Trophoblast cell (in vitro differentiated cells and primary cell): ENCODE measurements around the gene MAP1LC3B2.

Source experiments
- DNase-seq, 2 donors: peaks; one replicate each; pipeline ENCODE4 v3.0.0-alpha.2; 2016
- H2AFZ ChIP-seq: 2 replicates; pipeline ENCODE4 v1.6.1; 2013; ENCODE audit warnings: low read length, moderate library complexity, mild to moderate bottlenecking; ENCODE audit not compliant: insufficient read depth, poor library complexity
- H2AK5ac ChIP-seq: 2 replicates; pipeline ENCODE4 v1.6.1; 2013; ENCODE audit warnings: mild to moderate bottlenecking, low read length
- H2BK120ac ChIP-seq: 2 replicates; pipeline ENCODE4 v1.6.1; 2013; ENCODE audit warnings: low read length, mild to moderate bottlenecking, moderate library complexity; ENCODE audit not compliant: insufficient read depth, poor library complexity
- H2BK12ac ChIP-seq: 2 replicates; pipeline ENCODE4 v1.6.1; 2013; ENCODE audit warnings: mild to moderate bottlenecking, low read length, moderate library complexity
- H2BK5ac ChIP-seq: 2 replicates; pipeline ENCODE4 v1.6.1; 2013; ENCODE audit warnings: low read length, low read depth, moderate library complexity, mild to moderate bottlenecking; ENCODE audit not compliant: poor library complexity
- H3K14ac ChIP-seq: 2 replicates; pipeline ENCODE4 v1.6.1; 2013; ENCODE audit warnings: mild to moderate bottlenecking, low read length
- H3K18ac ChIP-seq: 2 replicates; pipeline ENCODE4 v1.6.1; 2013; ENCODE audit warnings: mild to moderate bottlenecking, low read length
- H3K23ac ChIP-seq: 2 replicates; pipeline ENCODE4 v1.6.1; 2013; ENCODE audit warnings: low read length
- H3K27ac ChIP-seq: 2 replicates; pipeline ENCODE4 v1.5.1; 2013; ENCODE audit warnings: low read depth, mild to moderate bottlenecking, inconsistent platforms, low read length, moderate library complexity
- H3K27me3 ChIP-seq: 2 replicates; pipeline ENCODE4 v1.6.1; 2013; ENCODE audit warnings: inconsistent platforms, mild to moderate bottlenecking, low read length, moderate library complexity; ENCODE audit not compliant: insufficient read depth
- H3K36me3 ChIP-seq, 2 experiments: 1 replicate in 1 of 2; 2 replicates in 1 of 2; pipeline ENCODE4 v1.6.1; 2013; ENCODE audit warnings: low read length in 2 of 2, mild to moderate bottlenecking in 2 of 2, moderate library complexity in 1 of 2; ENCODE audit not compliant: insufficient read depth in 2 of 2, control insufficient read depth in 1 of 2
- H3K4ac ChIP-seq: 2 replicates; pipeline ENCODE4 v1.6.1; 2013; ENCODE audit warnings: low read depth, mild to moderate bottlenecking, low read length, moderate library complexity
- H3K4me1 ChIP-seq, 2 experiments: 1 replicate in 1 of 2; 2 replicates in 1 of 2; pipeline ENCODE4 v1.6.1; 2013; ENCODE audit warnings: low read length in 2 of 2, mild to moderate bottlenecking in 2 of 2, moderate library complexity in 1 of 2; ENCODE audit not compliant: insufficient read depth in 2 of 2, control insufficient read depth in 1 of 2
- H3K4me2 ChIP-seq: 2 replicates; pipeline ENCODE4 v1.6.1; 2013; ENCODE audit warnings: inconsistent platforms, mild to moderate bottlenecking, low read length, moderate library complexity
- H3K4me3 ChIP-seq: 2 replicates; pipeline ENCODE4 v1.5.1; 2013; ENCODE audit warnings: mild to moderate bottlenecking, low read depth, low read length, inconsistent platforms
- H3K79me1 ChIP-seq: one replicate; pipeline ENCODE4 v1.6.1; 2013; ENCODE audit warnings: low read length
- H3K79me2 ChIP-seq: 2 replicates; pipeline ENCODE4 v1.6.1; 2013; ENCODE audit warnings: low read length, mild to moderate bottlenecking; ENCODE audit not compliant: control insufficient read depth, insufficient read depth, poor library complexity
- H3K9ac ChIP-seq: 2 replicates; pipeline ENCODE4 v1.6.1; 2013; ENCODE audit warnings: mild to moderate bottlenecking, low read length
- H3K9me3 ChIP-seq: 2 replicates; pipeline ENCODE4 v1.6.1; 2013; ENCODE audit warnings: low read depth, mild to moderate bottlenecking, control low read depth, inconsistent platforms, low read length; ENCODE audit not compliant: insufficient read depth
- H4K12ac ChIP-seq: 2 replicates; pipeline ENCODE4 v1.6.1; 2013; ENCODE audit warnings: low read depth, mild to moderate bottlenecking, low read length, moderate library complexity
- H4K8ac ChIP-seq: 2 replicates; pipeline ENCODE4 v1.6.1; 2013; ENCODE audit warnings: low read depth, mild to moderate bottlenecking, low read length, moderate library complexity
- H4K91ac ChIP-seq: one replicate; pipeline ENCODE4 v1.6.1; 2013; ENCODE audit warnings: low read depth, mild to moderate bottlenecking, low read length, moderate library complexity
- WGBS: extraction: QIAGEN DNeasy Blood & Tissue Kit; methylation state at CpG from one replicate; pipeline ENCODE4 v1.1.7; 2013; ENCODE audit warnings: missing lambda C conversion rate; ENCODE audit not compliant: insufficient read length, insufficient coverage; ENCODE audit errors: extremely low coverage; 5-methylcytosine and 5-hydroxymethylcytosine counted together

The MAP1LC3B2 gene

GRCh38 chr12:116538076-116538591, 21.0 kb upstream of the MAP1LC3B2 start:
- Histone ChIP-seq H3K4me1 (peaks cover 11 to 18% of the 10 kb centered on the region in 2 experiments), H3K79me1 (no peaks in the 10 kb centered on the region), H3K27me3 (no peaks in the 10 kb centered on the region), H2BK12ac (no peak overlapping the region), H3K36me3 (no peaks in the 10 kb centered on the region), H3K23ac (no peak overlapping the region), H3K27ac (no peak overlapping the region), H3K9ac (no peak overlapping the region), H2BK120ac (no peak overlapping the region), H2AFZ (no peak overlapping the region), H3K18ac (no peak overlapping the region), H3K79me2 (no peaks in the 10 kb centered on the region), H3K4me2 (no peak overlapping the region), H4K12ac (no peak overlapping the region), H3K9me3 (no peaks in the 10 kb centered on the region), H4K91ac (no peak overlapping the region), H2BK5ac (no peak overlapping the region), H4K8ac (no peak overlapping the region), H3K14ac (no peak overlapping the region), H3K4ac (no peak overlapping the region), H2AK5ac (no peak overlapping the region), H3K4me3 (no peak overlapping the region)
- no CpG with 5 or more reads among the region's 1 CpG for WGBS
- no peak for DNase-seq

GRCh38 chr12:116538682-116539305, 20.4 kb upstream of the MAP1LC3B2 start:
- H2BK12ac ChIP-seq = no peak overlapping the region
- no peak overlapping the region for H3K4me2 ChIP-seq
- no peak overlapping the region for H3K23ac ChIP-seq
- no peak overlapping the region for H4K8ac ChIP-seq
- H3K36me3 ChIP-seq = no peaks in the 10 kb centered on the region
- H3K4ac ChIP-seq = no peak overlapping the region
- H2AK5ac ChIP-seq = no peak overlapping the region
- H3K4me1 ChIP-seq = peaks cover 9 to 14% of the 10 kb centered on the region in 2 experiments
- H3K18ac ChIP-seq = no peak overlapping the region
- no peaks in the 10 kb centered on the region for H3K9me3 ChIP-seq
- no peaks in the 10 kb centered on the region for H3K79me2 ChIP-seq
- no peak overlapping the region for H2BK120ac ChIP-seq
- H2BK5ac ChIP-seq = no peak overlapping the region
- H3K4me3 ChIP-seq = no peak overlapping the region
- H3K27ac ChIP-seq = no peak overlapping the region
- H3K27me3 ChIP-seq = no peaks in the 10 kb centered on the region
- no peak overlapping the region for H3K14ac ChIP-seq
- no CpG with 5 or more reads among the region's 8 CpGs for WGBS
- H3K9ac ChIP-seq = no peak overlapping the region
- DNase-seq = no peak
- H4K12ac ChIP-seq = no peak overlapping the region
- H3K79me1 ChIP-seq = no peaks in the 10 kb centered on the region
- H4K91ac ChIP-seq = no peak overlapping the region
- H2AFZ ChIP-seq = no peak overlapping the region

GRCh38 chr12:116539361-116539771, 19.8 kb upstream of the MAP1LC3B2 start:
- Histone ChIP-seq H3K23ac (no peak overlapping the region), H3K18ac (no peak overlapping the region), H4K12ac (no peak overlapping the region), H2BK120ac (no peak overlapping the region), H3K27ac (no peak overlapping the region), H3K36me3 (no peaks in the 10 kb centered on the region), H3K9ac (no peak overlapping the region), H2AFZ (no peak overlapping the region), H2BK12ac (no peak overlapping the region), H2BK5ac (no peak overlapping the region), H3K9me3 (no peaks in the 10 kb centered on the region), H3K4me2 (no peak overlapping the region), H2AK5ac (no peak overlapping the region), H3K27me3 (no peaks in the 10 kb centered on the region), H3K4ac (no peak overlapping the region), H4K91ac (no peak overlapping the region), H3K79me2 (no peaks in the 10 kb centered on the region), H3K4me1 (peaks cover 9 to 14% of the 10 kb centered on the region in 2 experiments), H3K4me3 (no peak overlapping the region), H3K79me1 (no peaks in the 10 kb centered on the region), H3K14ac (no peak overlapping the region), H4K8ac (no peak overlapping the region)
- WGBS = no CpG with 5 or more reads among the region's 1 CpG
- no peak for DNase-seq

GRCh38 chr12:116539905-116540482, 19.2 kb upstream of the MAP1LC3B2 start:
- Histone ChIP-seq H3K9ac (no peak overlapping the region), H3K18ac (no peak overlapping the region), H2BK5ac (no peak overlapping the region), H2AK5ac (no peak overlapping the region), H3K27me3 (no peaks in the 10 kb centered on the region), H4K8ac (no peak overlapping the region), H3K79me1 (no peaks in the 10 kb centered on the region), H2AFZ (no peak overlapping the region), H2BK12ac (no peak overlapping the region), H3K27ac (no peak overlapping the region), H3K36me3 (no peaks in the 10 kb centered on the region), H3K4ac (no peak overlapping the region), H4K91ac (no peak overlapping the region), H3K4me1 (peaks cover 5 to 8% of the 10 kb centered on the region in 2 experiments), H2BK120ac (no peak overlapping the region), H3K14ac (no peak overlapping the region), H4K12ac (no peak overlapping the region), H3K4me2 (no peak overlapping the region), H3K4me3 (no peak overlapping the region), H3K9me3 (no peaks in the 10 kb centered on the region), H3K79me2 (no peaks in the 10 kb centered on the region), H3K23ac (no peak overlapping the region)
- no CpG with 5 or more reads among the region's 17 CpGs for WGBS
- DNase-seq = no peak
